ENCODE measurements around the gene IL12RB2. TPM values are rescaled to one million over a fixed set of nuclear protein-coding genes. Genes with fewer than 3 reads are reported as not detected.
A peak's percentile ranks its signal among the peaks of the same experiment; 100 is the strongest.

The IL12RB2 gene
- total RNA-seq (2016; rRNA removed; fragmentation: Illumina TruSeq; extraction: Trizol) (not detected in 2 replicates), polyA plus RNA-seq (2011; rRNA removed) (not detected in 2 replicates), polyA minus RNA-seq (2011; rRNA and poly(A)+ RNA removed; ENCODE audit: low replicate concordance) (not detected in 2 replicates), Bru-seq, nascent RNA (percentile 1 among the genes with signal in this experiment), BruChase-seq, experiment 1, labeled RNA remaining after a 6-hour chase (percentile 1 among the genes with signal in this experiment), BruChase-seq, experiment 2, labeled RNA remaining after a 2-hour chase (percentile 7 among the genes with signal in this experiment)
- not detected in 2 replicates for total RNA-seq (2016; cell fraction: cytosol; rRNA removed; fragmentation: Illumina TruSeq; extraction: Trizol; ENCODE audit: low read depth)
- not detected in 2 replicates for total RNA-seq (2016; cell fraction: insoluble cytoplasmic fraction; rRNA removed; fragmentation: Illumina TruSeq; extraction: Trizol)
- total RNA-seq (2016; cell fraction: membrane; rRNA removed; fragmentation: Illumina TruSeq; extraction: Trizol): not detected in 2 replicates
- total RNA-seq (2016; cell fraction: nucleus; rRNA removed; fragmentation: Illumina TruSeq; extraction: Trizol): not detected in 2 replicates
- polyA plus RNA-seq (2011; cell fraction: cytosol; rRNA removed): not detected in 2 replicates
- not detected in 2 replicates for polyA plus RNA-seq (2011; cell fraction: nucleus; rRNA removed)
- 0.04 and 0.08 TPM in 2 replicates for polyA plus RNA-seq (2012)
- not detected in 2 replicates for polyA plus RNA-seq (2016; cell fraction: cytosol; fragmentation: Illumina TruSeq; extraction: Trizol; ENCODE audit: low read depth)
- polyA plus RNA-seq (2016; cell fraction: insoluble cytoplasmic fraction; fragmentation: Illumina TruSeq; extraction: Trizol; ENCODE audit: low read depth): not detected in 2 replicates
- polyA plus RNA-seq (2016; cell fraction: membrane; fragmentation: Illumina TruSeq; extraction: Trizol; ENCODE audit: low read depth): not detected in 2 replicates
- not detected in 2 replicates for polyA plus RNA-seq (2016; cell fraction: nucleus; fragmentation: Illumina TruSeq; extraction: Trizol; ENCODE audit: insufficient read depth, low read depth)
- polyA minus RNA-seq (2011; cell fraction: cytosol; rRNA and poly(A)+ RNA removed): not detected in 2 replicates
- not detected in 2 replicates for polyA minus RNA-seq (2011; cell fraction: nucleus; rRNA and poly(A)+ RNA removed)
- long read RNA-seq, experiment 1: 0 reads
- long read RNA-seq, experiment 2: 0 reads

GRCh38 chr1:67307251-67308060 is at the start of gene IL12RB2:
TSS of gene IL12RB2 (plus strand) at chr1:67307873. CDS start at chr1:67320369, 12,496 bp downstream.
- Histone ChIP-seq H2AFZ (ENCODE audit: low read length) (no peak within 1 kb of the TSS), H3K79me2 (ENCODE audit: insufficient read depth, low read length) (no peaks in the 10 kb centered on the region), H3K36me3 (replicated peaks in 1 of 2; ENCODE audit: control insufficient read depth in 1 of 2, insufficient read depth in 2 of 2, low read length in 2 of 2) (no peaks in the 10 kb centered on the region), H3K4me3 (replicated peaks in 1 of 3; ENCODE audit: insufficient read depth in 1 of 3, low read depth in 2 of 3, low read length in 3 of 3) (no peak within 1 kb of the TSS), H3K9me3 (ENCODE audit: low read length) (no peaks in the 10 kb centered on the region), H3K4me1 (ENCODE audit: insufficient read depth, low read length) (no peaks in the 10 kb centered on the region), H3K4me2 (ENCODE audit: low read depth, low read length) (no peak within 1 kb of the TSS), H4K20me1 (ENCODE audit: insufficient read depth, low read length) (no peaks in the 10 kb centered on the region), H3K27ac (ENCODE audit: extremely low read length, insufficient read depth, low read length) (no peak within 1 kb of the TSS), H3K27me3 (ENCODE audit: control insufficient read depth in 1 of 2, insufficient read depth in 2 of 2, low read length in 2 of 2) (peaks cover 0 to 3% of the 10 kb centered on the region in 2 experiments; a peak in 2 of 5 replicates), H3K9ac (ENCODE audit: insufficient read depth, low read depth, low read length) (no peak within 1 kb of the TSS)
- intact Hi-C loops (cut with micrococcal nuclease; ENCODE audit: unreplicated experiment) (no loop called here), in situ Hi-C loops (cut with HindIII; ENCODE audit: extremely low pct_ligation_motif_present, low pct_unique_long_range_greater_than_20kb) (no loop called here)
- CTCF ChIA-PET (ENCODE audit: low intra/inter-chr PET ratio, low total read pairs): no interaction called here
- peak; percentile 28; the same call in 1 of the 3 replicates for ATAC-seq
- no TSS peak for BruUV-seq (replicated peaks)
- WGBS (ENCODE audit: low lambda C conversion rate): 59% methylated on average over 54 of the region's 75 CpGs
- no peak for FAIRE-seq
- DNase-seq (ENCODE audit: low spot score): no peak
- POLR2A ChIA-PET: no interaction called here
- TF ChIP-seq PAXIP1 (CRISPR knock-in tag; conservative IDR thresholded peaks at IDR 0.05) (no peak), ZNF3 (CRISPR knock-in tag; IDR thresholded peaks at IDR 0.05) (no peak), GABPB1 (CRISPR knock-in tag; IDR thresholded peaks at IDR 0.05) (no peak), KDM6A (CRISPR knock-in tag; IDR thresholded peaks at IDR 0.05; ENCODE audit: low read depth) (no peak)
- TF ChIP-seq, protein P1, sequence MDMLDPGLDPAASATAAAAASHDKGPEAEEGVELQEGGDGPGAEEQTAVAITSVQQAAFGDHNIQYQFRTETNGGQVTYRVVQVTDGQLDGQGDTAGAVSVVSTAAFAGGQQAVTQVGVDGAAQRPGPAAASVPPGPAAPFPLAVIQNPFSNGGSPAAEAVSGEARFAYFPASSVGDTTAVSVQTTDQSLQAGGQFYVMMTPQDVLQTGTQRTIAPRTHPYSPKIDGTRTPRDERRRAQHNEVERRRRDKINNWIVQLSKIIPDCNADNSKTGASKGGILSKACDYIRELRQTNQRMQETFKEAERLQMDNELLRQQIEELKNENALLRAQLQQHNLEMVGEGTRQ (IDR thresholded peaks at IDR 0.05; ENCODE audit: low read depth, low read length): no peak
- TF ChIP-seq, protein P1 (CRISPR knock-in tag; IDR thresholded peaks at IDR 0.05; ENCODE audit: borderline replicate concordance): no peak
- TF ChIP-seq, protein P2, sequence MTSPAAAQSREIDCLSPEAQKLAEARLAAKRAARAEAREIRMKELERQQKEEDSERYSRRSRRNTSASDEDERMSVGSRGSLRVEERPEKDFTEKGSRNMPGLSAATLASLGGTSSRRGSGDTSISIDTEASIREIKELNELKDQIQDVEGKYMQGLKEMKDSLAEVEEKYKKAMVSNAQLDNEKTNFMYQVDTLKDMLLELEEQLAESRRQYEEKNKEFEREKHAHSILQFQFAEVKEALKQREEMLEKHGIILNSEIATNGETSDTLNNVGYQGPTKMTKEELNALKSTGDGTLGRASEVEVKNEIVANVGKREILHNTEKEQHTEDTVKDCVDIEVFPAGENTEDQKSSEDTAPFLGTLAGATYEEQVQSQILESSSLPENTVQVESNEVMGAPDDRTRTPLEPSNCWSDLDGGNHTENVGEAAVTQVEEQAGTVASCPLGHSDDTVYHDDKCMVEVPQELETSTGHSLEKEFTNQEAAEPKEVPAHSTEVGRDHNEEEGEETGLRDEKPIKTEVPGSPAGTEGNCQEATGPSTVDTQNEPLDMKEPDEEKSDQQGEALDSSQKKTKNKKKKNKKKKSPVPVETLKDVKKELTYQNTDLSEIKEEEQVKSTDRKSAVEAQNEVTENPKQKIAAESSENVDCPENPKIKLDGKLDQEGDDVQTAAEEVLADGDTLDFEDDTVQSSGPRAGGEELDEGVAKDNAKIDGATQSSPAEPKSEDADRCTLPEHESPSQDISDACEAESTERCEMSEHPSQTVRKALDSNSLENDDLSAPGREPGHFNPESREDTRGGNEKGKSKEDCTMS (CRISPR knock-in tag; conservative IDR thresholded peaks at IDR 0.05): no peak
